HG02642 (cell line): ENCODE measurements around the gene FAM83F.
"Not testable (repeated sequence)": the region's sequence is repeated elsewhere in the genome, so short reads cannot be mapped to it uniquely, and the experiment has no call there.

ENCODE experiments used
- ATAC-seq: cut with Tn5 transposase; IDR thresholded peaks from one replicate; pipeline ENCODE4 v1.9.1; 2021; ENCODE audit warnings: mild to moderate bottlenecking; ENCODE audit not compliant: unreplicated experiment, poor library complexity

FAM83F gene

DNA sequence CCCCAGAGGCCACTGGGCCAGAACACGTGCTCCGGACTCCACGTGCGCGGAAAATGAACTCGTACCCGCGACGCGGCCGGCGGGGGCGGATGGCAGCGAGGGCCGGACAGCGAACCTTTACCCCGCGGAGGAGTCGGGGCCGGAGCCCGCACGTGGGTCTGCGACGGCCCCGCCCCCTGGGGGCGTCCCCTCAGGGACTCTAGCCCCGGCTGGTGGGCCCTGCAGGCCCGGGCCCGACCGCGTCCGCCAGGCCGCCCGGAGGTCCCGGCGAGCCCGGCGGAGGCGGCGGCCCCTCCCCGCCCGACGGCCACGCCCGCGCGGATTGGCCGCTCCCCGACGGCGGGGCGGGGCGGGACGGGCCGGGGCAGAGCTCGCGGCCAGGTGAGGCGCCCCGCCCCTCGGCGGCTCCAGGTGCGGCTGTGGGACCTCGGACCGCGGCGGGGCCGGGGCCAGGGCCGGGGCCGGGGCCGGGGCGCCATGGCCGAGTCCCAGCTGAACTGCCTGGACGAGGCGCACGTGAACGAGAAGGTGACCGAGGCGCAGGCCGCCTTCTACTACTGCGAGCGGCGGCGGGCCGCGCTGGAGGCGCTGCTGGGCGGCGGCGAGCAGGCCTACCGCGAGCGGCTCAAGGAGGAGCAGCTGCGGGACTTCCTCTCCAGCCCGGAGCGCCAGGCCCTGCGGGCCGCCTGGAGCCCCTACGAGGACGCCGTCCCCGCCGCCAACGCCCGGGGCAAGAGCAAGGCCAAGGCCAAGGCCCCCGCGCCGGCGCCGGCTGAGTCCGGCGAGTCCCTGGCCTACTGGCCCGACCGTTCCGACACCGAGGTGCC lies at the start of gene FAM83F:
FAM83F (plus strand) TSS at position 389 of the 827 bp plus-strand sequence; CDS start at position 478, 89 bp downstream.
- no peak for ATAC-seq

DNA sequence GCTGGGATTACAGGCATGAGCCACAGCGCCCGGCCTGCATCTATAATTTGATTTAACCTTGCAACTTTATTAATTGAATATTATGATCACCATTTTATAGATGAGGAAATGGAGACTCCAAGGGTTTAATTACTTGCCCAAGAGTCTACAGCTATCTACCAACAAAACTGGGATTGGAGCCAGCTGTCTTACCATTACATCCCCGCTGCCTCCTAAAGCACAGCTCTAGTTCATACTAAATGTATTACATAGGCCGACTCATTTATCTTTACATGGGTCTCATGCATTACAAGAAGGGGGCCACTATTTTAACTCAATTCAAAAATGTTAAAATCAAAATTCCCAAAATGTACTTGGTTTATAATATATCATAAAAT lies 48.6 kb upstream of the FAM83F start:
- ATAC-seq = no peak

DNA sequence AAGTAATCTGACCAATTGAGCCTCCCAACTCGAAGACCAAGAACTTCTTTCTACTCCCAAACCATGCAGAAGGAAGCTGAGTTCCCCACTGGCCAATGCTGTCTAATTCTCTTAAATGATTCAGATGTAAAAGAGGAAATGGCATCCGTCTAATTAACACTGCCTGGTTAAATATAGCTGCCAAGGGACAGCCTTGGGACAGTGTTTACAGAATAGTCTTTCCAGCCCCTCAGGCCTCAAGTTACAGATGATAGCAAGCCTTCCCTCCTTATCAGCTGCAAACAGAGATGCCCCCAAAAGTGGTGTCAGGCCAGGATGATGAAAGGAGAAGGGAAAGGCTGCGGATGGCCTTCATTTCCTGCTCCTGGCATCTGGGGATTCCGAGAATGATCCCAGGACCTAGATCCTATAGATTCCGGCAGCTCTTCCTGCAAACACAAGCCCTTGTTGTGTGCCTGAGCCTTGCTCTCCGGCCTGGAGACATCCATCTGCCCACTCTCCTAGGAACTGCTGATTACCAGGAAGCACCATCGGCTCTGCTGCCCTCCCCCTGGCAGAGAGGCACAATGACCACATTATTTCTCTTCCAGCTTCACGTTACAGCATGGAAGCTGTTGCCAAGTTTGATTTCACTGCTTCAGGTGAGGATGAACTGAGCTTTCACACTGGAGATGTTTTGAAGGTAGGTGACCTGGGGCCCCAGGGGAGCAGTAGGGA lies 48.1 kb upstream of the FAM83F start:
- ATAC-seq = no peak

DNA sequence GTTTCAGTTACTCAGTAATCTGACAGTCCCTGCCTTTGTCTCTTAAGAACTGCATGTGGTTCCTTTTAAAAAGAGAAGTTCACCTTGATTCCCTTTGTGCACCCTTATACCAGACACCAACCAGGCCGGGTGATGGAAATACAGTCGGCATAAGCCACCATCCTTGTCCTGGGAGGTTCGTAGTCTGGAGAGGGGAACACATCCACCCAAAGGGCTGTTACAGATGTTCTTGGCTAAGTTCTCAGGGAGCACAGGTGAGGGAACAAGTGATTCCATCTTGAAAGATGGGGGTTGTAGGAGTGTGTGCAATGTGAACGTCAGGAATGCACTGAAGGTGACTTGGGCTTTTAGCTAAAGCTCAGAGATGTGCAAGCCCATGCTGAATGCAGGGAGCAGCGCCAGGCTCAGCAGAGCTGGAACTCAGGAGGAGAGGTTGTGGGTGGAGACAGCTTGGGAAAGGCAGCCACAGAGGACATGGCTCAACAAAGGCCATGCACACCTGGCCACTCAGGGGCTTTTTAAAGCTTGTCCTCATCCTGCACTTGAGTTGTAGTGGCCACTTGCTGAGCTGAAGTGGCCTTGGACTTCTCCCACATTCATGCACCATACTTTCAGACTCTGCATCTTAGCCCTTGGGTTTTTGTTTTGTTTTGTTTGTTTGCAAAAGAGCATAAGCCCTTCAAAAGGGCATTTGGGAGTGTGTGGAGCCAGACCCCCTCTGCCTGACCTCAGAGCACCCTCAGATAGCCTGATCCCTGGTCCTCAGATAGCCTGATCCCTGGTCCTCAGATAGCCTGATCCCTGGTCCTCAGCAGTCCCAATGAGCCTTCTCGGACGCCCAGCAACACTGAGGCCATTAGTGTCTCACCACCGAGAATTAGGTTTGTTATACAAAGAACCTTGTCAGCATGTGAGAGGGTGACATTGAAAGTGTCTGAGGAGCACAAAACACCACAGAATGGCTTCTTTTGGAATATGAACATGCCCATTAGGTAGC lies 47.2 kb upstream of the FAM83F start:
- no peak for ATAC-seq

DNA sequence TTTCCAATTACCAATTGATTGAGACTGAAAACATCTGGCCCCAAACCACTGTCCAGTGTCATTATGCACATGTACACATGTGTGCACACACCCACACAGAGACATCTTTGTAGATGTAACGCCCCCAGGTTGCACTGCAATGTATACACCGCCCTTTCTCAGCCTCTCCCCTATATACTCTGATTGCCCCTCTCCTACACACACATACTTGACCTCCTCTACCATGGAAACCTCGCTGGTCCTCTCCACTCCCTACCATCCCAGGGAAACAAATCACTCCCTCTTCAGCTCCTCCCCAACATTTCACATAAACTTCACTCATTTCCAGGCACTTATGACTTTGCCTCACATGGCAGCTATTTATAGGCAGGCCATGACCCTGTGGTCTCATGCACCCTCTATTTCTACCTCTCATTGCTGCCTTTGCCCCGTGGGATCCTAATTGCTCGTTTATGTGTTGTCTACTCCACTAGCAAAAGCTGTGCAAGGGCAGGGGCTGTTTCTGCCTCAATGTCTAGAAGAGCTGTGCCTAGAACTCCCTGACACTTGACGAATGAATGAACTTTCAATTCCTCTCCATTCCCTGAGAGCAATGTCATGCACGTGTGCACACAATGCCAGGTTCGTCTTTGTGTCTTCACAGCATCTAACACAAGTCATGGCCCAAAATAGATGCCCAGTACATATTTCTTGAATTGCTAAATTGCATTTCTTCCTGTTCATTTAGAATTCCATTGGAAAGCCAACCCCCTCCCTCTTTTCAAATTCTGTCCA lies 44.6 kb upstream of the FAM83F start:
- no peak for ATAC-seq

DNA sequence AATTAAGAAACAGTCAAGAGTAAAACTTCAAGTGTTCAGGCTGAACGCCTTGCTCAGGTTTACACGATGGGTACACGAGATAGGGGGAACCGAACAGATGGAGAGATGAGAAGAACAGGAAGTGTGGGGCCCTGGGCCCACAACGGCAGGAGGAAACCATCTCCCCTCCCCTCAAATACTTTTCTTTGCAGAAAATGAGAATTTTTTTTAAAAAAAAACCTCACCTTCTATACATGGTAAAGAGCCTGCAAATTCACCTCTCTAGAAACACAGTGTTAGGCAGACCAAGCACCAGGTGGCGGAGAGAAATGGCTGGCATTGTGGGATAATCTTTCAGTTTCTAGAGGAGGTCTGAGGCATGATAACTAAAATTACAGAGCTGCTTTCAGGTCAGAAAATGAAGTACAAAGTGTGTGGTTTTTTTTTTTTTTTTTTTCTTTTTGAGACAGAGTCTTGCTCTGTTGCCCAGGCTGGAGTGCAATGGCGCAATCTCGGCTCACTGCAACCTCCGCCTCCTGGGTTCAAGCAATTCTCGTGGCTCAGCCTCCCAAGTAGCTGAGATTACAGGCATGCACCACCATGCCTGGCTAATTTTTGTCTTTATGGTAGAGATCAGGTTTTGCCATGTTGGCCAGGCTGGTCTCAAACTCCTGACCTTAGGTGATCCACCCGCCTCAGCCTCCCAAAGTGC lies 43.0 kb upstream of the FAM83F start:
- not testable (repeated sequence) for ATAC-seq

DNA sequence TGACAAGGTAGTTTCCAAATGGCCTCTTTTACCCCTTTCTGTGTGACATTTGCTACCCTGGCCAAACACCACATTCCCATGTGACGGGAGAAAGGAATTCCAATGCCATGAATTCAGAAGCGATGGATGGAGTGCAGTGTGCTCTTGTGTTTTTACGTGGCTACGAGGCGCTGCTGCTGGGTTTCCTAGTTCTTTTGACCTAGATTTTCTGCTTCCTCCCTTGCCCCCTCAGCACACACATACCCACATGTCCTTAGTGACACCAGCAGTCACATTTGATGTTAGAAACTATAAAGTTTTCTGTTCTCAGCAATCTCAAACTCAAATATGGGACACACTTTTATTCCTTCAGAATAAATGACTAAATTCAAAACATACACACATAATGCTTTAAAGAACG lies 42.4 kb upstream of the FAM83F start:
- ATAC-seq = no peak

DNA sequence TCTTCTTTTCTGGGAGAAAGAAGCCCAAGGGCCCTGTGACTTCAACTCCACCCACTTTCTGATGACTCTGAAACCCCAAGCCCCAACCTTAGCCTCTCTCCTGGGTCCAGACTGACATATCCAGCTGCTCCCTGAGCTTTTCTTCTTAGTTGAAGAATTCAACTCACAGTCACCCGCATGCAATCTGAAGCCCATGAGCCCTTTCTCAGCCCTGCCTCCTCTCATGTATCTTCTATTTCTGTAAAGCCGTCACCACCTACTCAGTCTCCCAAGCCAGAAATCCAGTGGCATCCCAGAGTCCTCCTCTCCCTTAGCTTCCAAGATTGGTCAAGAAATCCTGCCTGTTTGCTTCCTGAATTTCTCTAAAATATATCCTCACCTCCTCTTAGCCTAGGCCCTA lies 41.7 kb upstream of the FAM83F start:
- no peak for ATAC-seq

DNA sequence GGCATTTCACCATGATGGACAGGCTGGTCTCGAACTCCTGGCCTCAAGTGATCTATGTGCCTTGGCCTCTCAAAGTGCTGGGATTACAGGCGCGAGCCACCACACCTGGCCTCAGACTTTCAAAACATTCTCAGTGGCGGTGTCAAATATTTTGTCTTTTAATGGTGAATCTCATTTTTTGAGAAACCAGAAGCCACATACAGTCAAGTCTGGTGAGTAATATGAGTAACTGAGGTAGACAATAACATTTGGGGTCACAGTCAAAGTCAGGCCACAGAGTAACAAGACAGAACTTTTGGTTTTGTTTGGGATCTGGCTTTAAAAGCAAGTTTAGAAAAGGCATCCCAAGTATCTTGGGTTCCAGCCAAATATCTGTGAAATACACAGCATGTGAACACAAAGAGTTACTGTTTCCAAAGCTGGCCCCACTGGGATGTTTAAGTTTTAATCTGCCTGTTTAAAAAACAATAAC lies 40.1 kb upstream of the FAM83F start:
- no peak for ATAC-seq

DNA sequence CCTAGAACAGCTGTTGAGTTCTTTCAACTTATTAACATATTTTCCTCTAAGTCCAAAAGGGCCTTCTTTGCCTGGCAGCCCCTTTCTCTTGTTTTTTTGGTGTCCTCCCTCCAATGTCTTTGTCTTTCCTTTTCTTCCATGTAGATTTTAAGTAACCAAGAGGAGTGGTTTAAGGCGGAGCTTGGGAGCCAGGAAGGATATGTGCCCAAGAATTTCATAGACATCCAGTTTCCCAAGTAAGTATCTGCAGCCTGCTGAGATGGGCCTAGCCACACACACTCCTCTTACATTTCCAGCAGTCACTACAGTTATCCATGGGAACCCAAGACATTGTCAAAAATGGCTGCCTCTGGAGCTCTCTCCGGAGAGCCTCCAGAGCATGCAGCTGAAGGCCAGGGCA lies 39.1 kb upstream of the FAM83F start:
- no peak for ATAC-seq

DNA sequence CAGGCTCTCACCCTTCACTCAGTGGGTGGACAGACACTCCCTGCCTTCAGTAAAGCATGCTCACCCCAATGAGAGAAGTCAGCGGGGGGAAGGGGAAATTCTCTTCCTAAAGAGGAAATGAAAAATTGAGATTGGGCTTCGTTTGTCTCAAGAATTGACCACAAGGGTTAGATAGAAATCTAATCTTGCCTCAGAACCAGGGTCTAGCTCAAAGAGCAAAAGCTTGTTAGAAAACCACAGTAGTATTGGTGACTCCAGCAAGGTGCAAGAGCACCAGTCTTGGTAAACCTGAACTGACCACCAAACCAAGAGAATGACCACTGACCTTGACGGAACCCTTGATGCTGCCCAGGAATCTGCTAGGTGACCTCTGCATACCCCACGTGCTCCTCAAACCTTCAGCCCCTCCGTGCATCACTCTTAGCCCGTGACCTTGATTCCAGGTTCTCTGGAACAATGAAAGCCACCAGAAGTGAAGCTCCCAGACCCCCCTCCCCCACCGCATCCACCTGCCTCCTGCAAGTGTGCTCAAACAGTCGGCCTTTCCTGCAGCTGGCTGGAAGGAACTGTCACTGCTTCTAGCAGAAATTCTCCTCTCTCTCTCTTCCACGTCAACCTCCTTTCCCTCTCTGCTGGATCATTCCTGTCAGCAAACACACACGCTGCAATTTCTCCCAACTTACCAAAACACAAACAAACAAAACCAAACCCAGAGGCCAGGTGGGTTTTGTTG lies 37.7 kb upstream of the FAM83F start:
- ATAC-seq = no peak

DNA sequence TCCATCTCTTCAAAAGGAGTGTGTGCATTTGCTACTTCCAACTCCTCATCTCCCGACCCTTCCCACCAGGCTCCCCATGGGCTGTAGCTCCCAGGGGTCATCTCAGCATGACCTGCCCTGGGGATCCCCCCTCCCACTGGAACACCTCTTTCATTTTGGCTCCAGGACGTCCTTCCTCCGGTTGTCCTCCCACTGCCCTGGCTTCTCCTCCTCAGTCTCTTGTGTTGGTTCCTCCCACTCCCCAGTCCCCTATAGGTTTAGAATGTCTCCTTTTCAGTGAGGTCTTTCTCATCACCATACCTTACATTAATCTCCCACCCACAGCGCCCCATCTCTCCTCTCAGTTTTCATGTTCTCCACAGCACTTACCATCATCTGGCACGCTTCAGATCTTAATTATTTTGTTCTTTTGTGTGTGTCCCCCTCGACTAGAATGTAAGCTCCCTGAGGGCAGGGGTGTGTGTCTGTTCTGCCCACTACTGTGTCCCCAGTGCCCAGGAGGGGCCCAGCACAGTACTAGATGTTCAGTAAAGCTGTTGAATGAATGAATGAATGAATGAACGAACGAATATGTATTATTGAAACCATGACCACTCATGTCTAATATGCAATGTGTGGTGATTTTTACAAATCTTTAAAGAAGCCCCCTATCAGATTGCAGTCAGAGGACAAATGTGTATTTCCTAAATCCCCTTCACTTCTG lies 36.6 kb upstream of the FAM83F start:
- ATAC-seq = no peak

DNA sequence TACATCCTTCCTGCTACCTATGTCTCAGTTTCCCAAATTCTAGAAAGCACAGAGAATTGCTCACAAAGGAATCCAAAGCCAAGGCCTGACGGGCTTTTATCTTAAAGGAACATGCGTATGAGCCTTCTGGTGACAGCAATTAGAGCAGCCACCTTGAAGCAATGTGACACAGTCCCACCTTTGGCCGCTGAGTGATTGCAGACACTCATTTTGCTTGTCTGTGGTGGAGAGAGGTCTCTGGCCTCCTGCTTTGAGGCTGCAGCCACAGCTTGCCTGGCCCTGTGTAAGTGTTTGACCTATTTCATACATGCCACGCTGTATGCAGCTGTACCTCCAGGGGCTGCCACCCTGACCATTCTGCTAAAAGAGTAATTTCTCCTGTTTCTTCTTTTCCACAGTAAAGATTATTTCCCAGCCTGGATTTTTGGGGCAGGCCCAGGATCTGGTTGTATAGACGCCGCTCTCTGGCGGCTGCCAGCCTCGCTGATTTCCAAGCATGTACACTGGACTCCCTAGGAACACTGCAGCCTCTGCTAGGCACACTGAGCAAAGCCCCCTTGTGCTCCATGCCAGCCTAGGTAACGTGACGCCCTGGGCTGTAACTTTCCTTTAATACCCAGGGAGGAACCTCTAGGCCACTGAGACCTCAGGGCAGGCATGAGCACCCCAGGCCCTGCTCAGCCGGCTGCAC lies 35.7 kb upstream of the FAM83F start:
- no peak for ATAC-seq

DNA sequence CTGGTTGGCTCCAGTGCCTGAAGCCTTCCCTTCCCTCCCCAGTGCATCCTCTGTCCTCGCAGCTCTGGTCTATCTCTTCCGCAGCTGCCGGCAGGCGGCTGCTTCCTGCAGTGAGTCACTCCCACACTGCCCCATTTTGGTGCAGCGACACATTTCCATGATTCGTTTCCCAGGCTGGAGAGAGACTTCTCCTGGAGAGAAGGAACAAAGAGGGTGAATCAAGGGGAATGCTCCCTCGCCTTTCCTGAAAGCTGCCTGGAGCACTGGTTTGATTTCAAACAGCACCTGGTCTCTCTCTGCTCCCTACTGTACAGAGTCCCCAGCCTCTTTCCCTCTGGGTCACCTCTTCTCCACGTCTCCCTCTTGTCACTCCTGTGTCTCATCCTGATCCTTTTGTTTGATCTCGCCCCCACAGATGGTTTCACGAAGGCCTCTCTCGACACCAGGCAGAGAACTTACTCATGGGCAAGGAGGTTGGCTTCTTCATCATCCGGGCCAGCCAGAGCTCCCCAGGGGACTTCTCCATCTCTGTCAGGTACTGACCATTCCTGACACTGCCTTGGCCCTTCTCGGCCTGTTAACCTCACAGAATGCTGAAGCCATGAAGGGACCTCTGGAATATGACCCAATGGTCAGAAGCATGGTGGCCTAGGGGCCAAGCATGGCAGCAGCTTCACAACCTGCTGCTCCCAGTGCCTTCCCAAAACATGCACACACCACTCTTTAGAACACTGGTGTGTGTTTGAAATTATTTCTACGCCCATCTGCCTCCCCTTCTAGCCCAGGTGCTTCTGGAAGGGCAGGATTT lies 34.9 kb upstream of the FAM83F start, which contains the start of gene TMA7B:
TMA7B (plus strand) TSS at position 758 of the 808 bp plus-strand sequence. CDS start 3,978 bp downstream, outside the sequence.
- ATAC-seq = no peak

DNA sequence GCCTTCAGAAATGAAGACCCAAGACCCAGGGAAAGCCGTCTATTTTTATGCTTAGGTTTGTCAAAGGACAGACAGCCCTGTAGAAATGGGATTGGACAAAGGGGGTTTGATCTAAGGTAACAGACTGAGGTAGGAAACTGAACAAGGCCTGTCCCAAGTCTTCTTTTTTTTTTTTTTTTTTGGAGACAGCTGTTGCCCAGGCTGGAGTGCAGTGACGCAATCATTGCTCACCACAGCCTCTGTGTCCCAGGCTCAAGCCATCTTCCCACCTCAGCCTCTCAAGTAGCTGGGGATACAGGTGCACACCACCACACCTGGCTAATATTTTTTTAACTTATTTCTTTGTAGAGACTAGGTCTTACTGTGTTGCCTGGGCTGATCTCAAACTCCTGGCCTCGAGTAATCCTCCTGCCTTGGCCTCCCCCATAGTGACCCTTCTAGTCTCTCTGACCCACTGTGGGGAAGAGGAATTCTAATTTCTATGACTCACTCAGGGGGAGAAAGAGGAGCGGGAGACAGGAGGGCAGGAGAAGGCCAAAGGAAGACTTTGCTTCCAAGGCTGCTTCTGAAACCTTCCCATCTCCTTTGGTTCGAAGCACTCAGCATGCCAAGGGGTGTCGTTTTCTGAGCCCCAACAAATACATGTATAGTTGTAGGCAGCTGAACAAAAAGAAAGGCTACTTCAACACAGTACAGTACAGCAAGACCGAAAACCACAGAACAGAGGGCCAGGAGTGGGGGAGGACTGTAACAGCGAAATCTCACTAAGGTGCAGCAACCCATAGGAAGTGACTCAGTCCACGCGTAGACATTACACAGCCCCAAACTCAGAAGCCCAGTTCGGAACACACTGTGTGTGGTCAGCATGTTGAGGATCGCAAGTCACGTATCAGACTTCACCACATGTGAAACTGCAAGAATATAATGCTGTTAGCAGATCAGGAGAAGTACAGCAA lies 33.7 kb upstream of the FAM83F start:
- ATAC-seq = peak; percentile 73
